COLO668 (cell line): ENCODE data around the gene PAX6.
A peak's percentile ranks its signal among the peaks of the same experiment; 100 is the strongest.

Experiments used
- DNase-seq: peaks from one replicate; lab custom pipeline; 2025; ENCODE audit not compliant: unreplicated experiment; lab: John Stamatoyannopoulos, UW

PAX6 gene

DNA sequence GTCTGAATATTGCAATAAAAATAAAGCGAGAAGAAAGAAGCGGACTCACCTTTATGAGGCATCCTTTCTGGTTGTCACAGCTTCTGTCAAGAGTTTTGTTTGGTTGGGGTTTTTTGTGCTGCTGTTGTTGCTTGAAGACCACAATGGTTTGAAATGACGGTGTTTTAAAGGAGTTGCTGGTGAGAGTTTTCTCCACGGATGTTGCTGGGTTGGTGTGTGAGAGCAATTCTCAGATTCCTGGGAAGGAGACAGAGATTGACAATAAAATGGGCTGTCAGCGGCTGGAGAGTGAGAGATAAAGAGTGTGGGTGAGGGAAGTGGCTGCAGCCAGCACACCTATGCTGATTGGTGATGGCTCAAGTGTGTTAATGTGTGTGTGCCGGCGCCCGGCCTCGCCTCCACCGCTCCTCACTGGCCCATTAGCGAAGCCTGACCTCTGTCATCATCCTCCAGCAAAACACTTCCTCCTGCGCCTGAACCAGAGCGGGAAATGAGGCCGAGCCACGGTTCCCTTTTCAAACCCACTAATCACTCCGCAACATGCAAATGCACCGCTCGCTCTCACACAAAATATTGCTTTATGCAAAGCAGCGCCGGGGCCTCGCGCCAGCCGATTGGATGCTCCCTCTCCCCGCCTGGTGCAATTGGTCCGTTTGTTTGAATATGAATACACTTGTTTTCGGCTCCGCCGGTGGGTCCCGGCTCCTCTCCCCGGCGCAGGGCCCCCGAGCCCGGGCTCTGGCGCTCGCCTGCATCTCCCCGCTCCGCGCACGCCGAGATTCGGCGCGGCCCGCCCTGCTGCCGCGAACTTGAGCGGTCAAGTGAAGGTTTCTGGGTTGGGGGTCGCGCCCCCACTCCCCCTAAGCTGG is at the start of gene PAX6:
Gene PAX6, minus strand, starts transcription at position 544 of the 869 bp plus-strand sequence. CDS start 4,911 bp downstream, outside the sequence.
- peak; percentile 62 for DNase-seq

DNA sequence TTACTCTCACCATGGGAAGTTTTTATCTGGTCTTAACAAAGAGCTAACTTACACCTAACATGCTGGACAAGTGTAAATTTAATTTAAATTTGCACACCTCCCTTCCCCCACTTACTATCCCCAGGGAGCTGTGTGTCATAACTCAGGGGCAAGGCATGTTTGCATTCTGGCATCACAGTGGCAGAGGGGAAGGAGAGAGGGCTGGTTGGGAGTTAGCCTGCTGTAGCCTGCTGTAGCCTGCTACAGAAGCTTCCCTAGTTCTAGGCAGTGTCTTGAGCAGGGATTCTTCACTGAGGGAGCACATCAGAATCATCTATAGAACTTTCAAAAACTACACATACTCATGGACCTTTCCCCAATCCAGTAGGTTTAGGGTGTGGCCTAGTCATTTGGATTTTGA is 49.3 kb upstream of the PAX6 start:
- DNase-seq = no peak

DNA sequence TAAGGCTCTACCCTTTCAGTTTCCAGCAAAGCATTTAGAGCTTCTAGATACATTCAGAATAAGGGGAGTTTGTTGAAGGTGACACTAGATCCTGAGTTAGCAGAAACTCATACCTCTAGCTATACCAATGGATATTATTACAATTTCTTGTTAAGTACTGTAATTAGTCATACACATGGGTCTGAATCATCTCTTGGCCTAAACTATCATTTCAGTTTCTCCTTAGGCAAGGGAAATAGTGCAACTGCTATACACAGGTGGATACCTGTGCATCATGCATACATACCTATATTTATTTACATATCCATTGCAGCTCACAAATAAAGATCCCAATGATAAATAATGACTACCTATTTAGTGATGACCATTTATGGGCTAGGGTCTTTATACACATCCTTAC is 45.1 kb upstream of the PAX6 start:
- no peak for DNase-seq

DNA sequence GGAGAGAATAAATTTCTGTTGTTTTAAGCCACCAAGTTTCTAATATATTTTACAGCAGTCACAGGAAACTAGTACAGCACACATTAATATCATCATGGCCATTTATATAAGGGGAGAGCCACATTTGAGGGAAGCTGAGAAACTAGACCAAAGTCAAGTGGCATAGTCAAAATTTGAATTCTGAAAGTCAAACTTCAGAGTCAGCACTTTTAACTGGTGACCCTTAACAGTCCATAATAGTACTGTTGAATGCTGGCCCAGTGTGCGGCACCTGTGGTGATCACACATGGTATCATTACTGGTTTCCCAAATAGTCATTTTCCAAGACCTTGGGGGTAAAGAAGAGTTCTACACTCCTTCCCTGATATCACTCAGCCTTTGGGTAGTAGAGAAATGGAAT is 44.3 kb upstream of the PAX6 start:
- DNase-seq = no peak

DNA sequence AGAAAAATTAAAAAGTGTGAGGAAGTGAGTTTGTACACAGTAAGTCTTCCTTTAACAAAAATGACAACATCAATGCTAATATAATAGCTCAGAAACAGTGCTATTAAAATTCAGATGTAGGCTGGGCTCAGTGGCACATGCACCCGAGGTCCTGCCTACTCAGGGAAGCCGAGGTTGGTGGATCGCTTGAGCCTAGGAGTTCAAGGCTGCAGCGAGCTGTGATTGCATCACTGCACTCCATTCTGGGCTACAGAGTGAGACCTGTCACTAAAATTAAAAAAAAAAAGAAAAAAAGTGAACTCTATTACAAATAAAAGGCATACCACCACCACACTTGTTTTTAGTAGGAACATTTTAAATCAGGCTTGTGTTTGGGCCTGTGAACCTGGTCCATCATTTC is 39.2 kb upstream of the PAX6 start:
- DNase-seq = no peak

DNA sequence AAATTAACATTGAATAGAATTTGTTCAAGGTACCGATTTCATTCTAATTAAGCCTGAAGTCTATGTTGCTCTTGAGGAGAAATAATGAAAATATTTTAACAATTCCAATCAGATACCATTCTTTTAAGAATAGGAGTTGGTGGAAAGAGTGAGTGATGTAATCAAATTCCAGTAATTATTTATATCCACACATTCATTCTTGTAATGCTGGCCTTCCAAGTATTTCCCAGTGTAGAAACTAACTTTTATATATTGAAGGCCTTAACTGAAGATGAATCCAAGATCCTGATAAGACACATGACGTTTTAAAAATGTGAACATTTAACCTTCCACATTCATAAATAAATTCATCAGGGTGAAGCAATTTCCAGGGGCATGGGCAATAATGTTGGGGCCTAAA is 36.6 kb upstream of the PAX6 start:
- DNase-seq = no peak

DNA sequence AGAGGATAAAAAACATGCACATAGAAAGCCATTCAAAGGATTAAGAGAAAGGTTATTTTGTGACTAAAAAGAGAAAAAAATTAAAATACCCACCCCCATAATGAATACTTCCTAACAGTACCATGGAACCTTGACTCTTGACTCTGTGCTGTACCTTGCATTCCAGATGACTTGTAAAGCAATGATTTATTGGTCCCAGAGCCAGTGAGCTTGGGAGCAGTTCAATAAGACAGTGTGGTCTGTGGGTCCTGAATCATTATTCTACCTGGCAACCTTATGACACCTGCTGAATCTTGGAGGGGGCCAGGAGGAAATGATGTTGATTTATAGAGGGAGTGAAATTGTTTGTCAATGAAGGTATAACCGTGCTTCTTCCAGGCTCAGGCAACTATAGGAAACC is 34.2 kb upstream of the PAX6 start:
- no peak for DNase-seq

DNA sequence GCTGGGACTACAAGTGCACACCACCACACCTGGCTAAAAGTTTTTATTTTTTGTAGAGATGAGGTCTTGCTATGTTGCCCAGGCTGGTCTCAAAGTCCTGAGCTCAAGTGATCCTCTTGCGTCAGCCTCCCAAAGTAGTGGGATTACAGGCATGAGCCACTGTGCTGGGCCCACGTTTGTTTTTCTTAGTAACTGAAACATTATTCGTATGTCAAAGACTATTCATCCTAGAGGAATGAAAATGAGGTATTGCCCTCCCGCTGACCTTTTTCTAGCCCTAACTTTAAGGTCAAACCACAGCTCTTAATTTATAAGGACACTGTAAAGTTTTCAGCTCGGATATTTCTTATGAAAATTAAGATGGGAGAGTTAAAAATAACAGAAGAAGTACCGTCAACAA is 33.2 kb upstream of the PAX6 start:
- no peak for DNase-seq

DNA sequence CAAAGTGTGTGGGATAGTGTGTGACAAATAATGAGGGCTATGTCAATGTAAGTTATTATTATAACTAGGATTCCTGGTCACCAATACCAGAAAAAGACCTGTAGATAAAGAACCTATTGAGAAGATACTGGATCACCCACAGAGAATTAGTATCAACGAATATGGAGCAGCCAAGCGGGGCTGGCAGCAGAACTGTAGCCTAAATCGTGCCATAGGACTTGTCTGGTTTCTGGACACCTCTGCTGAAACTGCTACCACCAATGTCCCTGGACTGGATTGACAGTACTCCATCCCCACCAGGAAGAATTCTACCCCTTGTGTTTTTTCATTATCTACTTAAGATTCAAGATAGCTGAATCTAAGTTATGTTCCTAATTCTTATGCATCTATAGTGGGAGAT is 30.3 kb upstream of the PAX6 start:
- no peak for DNase-seq

DNA sequence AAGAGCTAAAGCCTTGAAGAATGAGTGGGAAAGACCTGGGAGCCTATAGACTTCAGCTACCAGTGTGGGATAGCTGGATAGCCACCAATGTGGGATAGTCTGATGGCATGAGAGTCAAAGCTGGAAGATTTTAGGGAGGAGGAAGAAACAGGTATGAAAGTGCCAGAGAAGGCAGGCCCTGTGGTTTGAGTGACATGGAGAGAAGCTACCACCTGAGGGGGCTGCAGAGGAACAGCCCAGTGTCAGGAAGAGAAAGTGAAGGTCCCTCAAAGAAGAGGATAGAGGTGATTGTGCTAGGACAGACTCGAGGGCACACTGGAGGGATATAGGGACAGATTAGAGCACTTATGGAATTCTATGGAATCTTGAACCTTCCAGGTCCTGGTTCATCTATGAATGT is 23.1 kb upstream of the PAX6 start:
- no peak for DNase-seq

DNA sequence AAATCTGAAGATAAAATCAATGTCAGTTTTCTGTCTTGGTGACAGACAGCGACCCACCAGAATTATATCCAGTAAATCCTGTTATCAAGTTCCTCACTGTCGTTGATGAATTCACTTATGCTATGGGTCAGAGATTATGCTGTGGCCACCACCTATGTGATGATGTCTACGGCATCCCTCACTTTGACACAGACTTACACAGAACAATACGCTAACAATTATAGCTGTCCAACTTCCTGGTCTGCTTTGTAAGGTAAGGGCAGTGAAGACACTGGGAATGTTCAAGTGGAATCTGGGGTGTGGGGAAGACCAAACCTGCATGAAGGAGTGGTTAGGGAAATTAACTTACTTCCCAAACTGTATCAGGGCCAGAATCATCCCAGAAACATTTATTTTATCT is 19.3 kb upstream of the PAX6 start:
- DNase-seq = no peak

DNA sequence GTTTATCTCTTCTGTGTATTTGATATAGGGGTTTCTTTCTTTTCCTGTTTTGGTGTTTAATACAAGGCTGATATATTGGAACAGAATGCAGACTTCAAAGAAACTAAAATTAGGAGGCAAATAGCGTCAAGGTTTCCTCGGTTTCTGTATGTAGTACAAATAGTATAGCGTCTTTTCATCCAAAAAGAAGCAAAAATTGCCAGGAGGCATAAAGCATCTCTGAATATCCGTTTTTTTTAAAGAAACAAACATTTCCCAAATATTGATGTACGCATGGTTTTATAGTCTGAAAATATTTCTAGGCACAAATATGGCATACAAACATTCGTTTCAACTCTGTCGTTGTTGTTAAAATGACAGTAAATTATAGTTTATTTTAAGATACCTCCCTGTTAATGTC is 17.1 kb upstream of the PAX6 start:
- DNase-seq = no peak

DNA sequence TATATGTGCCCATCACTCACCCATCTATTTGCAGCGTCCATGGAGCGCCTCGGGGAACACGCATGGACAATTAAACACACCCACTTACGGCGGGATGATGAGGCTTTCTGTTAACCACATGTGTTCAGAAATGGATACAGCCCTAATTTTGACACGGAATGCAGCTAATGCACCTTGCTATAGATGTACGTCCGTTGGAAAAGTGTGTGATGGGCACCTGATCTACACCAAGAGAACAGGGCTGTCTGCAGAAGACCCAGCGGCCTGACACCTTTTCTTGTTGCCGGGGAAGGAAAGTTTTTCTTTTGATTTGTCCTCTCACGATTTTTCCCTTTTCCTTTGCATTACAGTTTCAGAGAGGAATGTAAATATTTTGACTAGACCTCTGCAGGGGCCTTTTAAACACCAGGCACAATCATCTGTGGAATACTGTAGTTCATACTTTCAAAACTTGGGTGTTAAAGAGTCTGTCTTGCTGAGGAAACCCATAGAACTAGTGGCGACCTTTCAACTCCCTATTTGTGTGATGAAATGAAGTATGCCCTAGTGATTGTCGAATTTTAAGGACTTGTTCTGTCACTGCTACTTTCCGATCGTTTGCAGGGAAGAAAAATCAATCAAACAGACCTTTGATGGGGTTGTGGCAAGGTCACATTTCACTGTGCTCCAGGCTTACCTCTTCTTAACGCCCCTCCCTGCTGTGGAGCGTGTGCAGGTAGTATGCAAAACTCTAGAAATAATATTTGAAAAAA is 16.5 kb upstream of the PAX6 start:
- DNase-seq = no peak

DNA sequence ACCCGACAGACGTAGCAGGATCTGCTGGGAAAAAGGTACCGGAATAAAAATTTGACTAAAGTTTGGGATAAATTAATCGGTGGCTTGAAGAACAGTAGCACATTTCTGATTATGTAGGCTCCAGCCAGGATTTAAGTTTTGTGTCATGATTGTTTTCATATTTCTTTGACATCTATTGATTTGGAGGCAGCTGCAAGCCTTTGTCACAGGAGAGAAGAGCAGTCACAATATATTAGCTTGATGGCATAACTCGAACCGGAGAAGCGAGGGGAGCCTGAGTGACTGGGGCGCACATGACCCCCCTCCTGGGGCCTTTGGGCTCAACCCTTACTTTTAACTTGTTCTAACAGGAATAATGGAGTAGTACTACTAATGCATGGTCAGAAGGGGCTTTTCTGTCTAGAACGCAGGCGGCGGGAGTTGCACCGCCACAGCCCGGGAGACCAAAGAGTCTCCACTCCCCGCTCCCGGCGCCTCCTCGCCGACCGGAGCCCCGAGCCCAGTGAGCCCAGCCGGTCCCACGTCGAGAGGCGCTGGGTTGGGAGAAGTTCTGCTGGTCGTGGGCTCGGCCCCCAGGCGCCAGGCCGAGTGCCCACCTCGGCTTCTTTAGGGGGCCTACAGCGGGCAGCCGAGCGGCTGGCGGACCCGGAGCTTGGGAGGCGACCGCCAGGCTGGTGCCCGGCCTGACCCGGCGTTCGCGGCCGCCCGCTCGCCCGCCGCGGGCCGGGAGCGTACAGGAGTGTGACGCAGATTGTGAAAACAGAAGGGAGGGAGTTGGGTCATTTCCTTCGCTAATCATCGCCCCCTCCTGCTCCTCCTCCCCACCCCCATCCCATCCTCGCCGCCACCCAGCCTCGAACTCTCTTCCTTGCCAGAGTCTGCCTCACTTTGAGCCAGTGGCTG is 15.7 kb upstream of the PAX6 start:
- DNase-seq = no peak

DNA sequence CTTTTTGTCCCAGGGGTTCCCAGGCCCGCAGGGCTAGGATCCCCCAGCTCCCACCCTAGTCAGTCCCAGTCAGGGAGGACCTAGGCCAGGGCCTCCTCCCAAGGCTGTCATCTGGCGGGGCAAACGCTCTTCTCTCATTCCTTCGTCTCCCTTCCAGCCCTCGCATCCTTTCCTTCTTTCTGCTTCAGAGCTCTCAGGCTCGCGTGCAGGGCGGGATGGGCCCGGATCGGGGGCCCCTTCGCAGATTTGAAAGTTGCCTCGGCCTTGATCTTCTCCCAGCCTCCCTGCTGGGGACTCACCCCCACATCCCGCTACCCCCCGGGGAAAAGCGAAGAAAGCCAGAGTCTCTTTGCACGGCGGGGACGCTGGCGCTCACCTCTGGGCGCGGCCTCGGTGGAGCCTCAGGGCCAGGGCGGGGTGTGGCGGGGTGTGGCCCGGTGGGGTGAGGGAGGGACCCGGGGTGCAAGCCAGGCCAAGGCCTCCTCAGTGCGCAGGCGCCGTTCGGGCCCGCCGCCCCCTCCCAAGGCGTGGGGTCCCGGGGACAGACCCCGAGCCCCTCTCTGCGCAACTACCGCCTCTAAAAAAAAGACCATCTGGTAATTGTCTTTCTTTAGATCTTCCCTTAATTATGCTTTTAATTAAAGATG is 14.8 kb upstream of the PAX6 start:
- no peak for DNase-seq

DNA sequence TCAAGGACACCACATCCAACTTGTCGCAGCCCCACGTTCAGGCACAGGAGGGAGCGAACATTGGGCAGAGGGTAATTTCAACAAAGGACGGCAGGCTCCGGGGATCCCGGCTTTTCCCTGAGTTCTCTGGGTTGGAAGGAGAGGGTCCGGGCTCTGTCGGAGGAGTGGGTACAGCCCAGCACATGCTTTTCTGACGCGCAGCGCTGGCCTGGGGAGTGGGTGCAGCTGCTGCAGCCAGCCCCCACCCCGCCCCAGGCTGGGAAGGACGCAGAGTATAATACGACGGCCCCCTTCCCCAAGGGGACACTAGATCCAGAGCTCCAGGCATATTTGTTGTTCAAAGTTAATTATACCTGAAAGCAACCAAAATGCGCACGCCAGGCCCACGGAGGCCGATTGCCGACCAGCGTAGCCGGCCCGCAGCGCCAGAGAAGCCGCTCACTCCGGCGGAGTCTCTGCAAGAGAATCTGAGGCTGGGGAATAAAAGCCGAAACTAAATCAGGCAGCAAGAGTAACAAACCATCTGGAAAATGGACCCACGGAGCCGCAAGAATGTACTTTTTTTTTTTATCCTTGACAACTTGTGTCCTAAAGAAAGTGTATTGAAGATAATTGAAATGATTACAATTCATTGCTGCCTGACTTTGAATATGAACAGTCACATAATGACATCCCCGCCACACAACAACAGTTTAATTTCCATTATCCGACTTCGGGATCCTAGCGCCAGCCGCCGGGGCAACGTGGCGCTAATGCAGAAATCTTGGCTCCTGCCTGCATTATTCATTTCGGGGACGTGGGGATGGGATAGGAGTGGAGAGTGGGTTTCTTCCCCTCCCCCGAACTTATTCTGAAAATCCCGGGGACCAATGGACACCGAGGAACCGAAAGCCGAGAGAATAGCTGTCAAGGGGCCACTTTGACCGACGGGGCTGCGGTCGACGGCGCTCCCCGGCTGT is 14.0 kb upstream of the PAX6 start:
- no peak for DNase-seq

DNA sequence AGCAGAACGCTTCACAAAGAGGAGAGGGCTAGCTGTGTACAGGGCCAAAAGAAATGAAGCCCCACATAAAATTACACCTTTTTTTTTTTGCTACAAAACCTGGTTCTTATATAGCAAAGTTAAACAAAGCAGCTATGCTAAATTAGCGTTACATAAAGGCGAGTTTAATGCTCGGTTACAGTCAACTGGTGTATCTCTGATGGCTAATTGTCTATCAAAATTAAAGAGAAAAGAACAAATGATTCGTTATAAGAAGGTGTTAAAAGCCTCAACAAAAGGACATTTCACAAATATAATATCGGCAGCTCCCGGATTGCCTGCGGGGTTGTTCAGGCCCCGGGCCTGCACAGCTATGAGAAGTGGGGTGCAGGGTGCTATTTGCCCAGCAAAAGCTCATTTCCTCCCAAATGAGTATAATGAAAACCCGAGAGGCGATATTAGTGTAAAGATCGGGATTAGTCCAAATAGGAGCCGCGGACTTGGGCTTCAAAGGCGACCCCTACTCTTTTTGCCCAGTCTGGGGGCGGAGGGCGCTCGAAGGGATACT is 13.3 kb upstream of the PAX6 start:
- no peak for DNase-seq

DNA sequence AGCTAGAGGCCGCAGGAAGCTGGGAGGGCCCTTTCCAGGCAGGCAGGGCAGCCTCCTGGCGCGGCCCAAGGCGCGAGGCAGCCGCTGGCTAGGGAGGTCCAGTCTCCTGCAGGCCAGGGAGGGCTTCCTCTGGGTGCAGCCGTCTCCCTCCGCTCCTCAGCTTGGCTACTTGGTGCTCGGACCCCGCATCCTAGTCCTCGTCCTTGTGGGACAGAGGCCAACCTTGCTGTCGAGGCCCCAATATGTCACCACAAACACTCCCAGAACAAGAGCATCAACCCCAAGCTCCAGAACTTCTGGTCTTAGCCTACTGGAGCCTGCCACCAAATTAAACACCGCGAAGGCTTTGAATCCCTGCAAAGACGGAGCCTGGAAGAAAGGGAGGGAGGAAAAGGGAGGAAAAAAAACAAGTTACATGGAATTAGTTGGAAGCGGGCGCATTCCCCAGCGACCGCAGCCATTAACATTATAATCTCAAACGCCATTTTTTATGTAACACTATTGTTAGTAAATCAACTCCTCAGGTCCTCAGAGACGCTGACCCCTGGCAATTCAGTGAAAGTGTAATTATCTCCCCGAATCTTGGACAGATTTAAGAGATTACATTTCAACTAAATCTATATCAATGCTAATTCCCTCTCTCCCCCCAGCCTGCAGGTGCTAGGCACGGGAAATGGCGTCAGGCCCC is 12.7 kb upstream of the PAX6 start:
- no peak for DNase-seq
